Kidney (tissue), 14 donors: ENCODE data around the gene PKD1. TPM values are rescaled to one million over a fixed set of nuclear protein-coding genes. Genes with fewer than 3 reads are reported as not detected.

Experiments
- DNase-seq, 5 donors: peaks; one replicate each; pipeline ENCODE4 v3.0.0-alpha.2; 2013 to 2020
- FAIRE-seq: peaks from 2 replicates; lab custom pipeline; 2012; peaks lifted over from hg19 to GRCh38; lab: Jason Lieb, UNC
- H3K27ac ChIP-seq, 2 donors: one replicate each; pipeline ENCODE4 v1.7.0; 2013; ENCODE audit warnings: low read depth in 2 of 2, low read length in 2 of 2, inconsistent platforms in 1 of 2
- H3K27me3 ChIP-seq: one replicate; pipeline ENCODE4 v1.7.1; 2013; ENCODE audit warnings: low read length, inconsistent platforms; ENCODE audit not compliant: control insufficient read depth, insufficient read depth
- H3K36me3 ChIP-seq, 3 donors: one replicate each; pipeline versions ENCODE4 v1.7.0 to v1.7.1; 2013; ENCODE audit warnings: low read length in 3 of 3, control low read depth in 1 of 3, inconsistent platforms in 1 of 3; ENCODE audit not compliant: insufficient read depth in 3 of 3, control insufficient read depth in 2 of 3
- H3K4me1 ChIP-seq, 3 donors: one replicate each; pipeline versions ENCODE4 v1.7.0 to v1.7.1; 2013; ENCODE audit warnings: low read length in 3 of 3, inconsistent platforms in 1 of 3, low read depth in 1 of 3; ENCODE audit not compliant: control insufficient read depth in 2 of 3, insufficient read depth in 2 of 3
- H3K4me3 ChIP-seq, 3 donors: one replicate each; pipeline versions ENCODE4 v1.7.0 to v1.8.1; 2013; ENCODE audit warnings: low read length in 3 of 3, control low read depth in 1 of 3, inconsistent platforms in 1 of 3
- H3K9ac ChIP-seq, 3 donors: one replicate each; pipeline versions ENCODE4 v1.7.0 to v1.7.1; 2013; ENCODE audit warnings: low read length in 3 of 3, control low read depth in 1 of 3, inconsistent platforms in 1 of 3
- H3K9me3 ChIP-seq, 3 donors: one replicate each; pipeline versions ENCODE4 v1.7.0 to v1.7.1; 2013; ENCODE audit warnings: low read length in 3 of 3, control low read depth in 1 of 3, inconsistent platforms in 1 of 3; ENCODE audit not compliant: control insufficient read depth in 2 of 3, insufficient read depth in 1 of 3
- intact Hi-C: fragments of 100-400 bp; cut with DNase I; formaldehyde crosslinking; loops from one replicate; pipeline ENCODE4 v1.11.1; 2022
- polyA plus RNA-seq: library from polyadenylated mRNA; stranded (reverse); fragments of 350-450 nt; fragmentation: Illumina TruSeq; extraction: RNeasy Lipid Tissue Mini Kit (QIAGEN cat#74804); gene quantifications from one replicate; pipeline ENCODE4 v1.2.3, GENCODE V29; 2014; ENCODE audit warnings: low read depth, low replicate concordance; ENCODE audit not compliant: insufficient read depth
- total RNA-seq: library from RNA; stranded (reverse); fragmentation: NEBNext Ultra II Directional; extraction: Animal tissue kit (Norgen Biotek cat#: 25700); gene quantifications from one replicate; pipeline ENCODE4 v1.2.1, GENCODE V29; 2021
- TF ChIP-seq, protein P1 (sequence below): IDR thresholded peaks from 3 replicates; pipeline ENCODE4 v1.5.1; 2012; ENCODE audit warnings: mild to moderate bottlenecking, moderate library complexity, borderline replicate concordance; ENCODE audit not compliant: insufficient read depth; ENCODE audit errors: extremely low read depth
- donor health status: control.
- donor health status: control.
- donor health status: control.
- donor health status: control.
- donor health status: control.
- donor health status: DM: yes; HTN: yes; CAD: no.
- donor health status: Normal renal cell carcinoma (clear cell type).

Gene PKD1
- total and polyA plus RNA-seq, 2 donors from 2014 or later: 16.2 to 88.3 TPM

DNA sequence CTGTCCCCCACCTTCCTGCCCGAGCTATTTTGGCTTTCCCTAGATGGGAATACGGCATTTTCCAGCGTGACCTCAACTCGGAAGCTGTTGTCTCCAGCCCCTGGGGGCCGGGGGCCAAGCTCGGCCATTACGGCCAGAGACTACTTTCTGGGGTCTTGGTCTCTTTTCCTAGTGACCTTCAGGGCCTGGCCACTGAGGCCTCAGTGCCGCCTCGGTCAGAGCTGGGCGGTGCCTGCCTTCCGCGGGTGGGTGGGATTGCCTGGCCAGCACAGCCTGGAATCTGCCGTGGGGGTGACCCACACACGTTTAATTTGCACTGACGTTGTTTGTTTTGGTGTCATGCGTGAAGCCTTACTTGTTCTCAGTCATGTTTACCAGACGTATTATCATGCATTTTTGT is 58.7 kb downstream of the PKD1 start:
- DNase-seq (no peak), FAIRE-seq (no peak)
- H3K36me3 ChIP-seq: peaks cover 0 to 27% (median 3%) of the 10 kb centered on the region in 3 donors
- H3K9ac ChIP-seq: no peak overlapping the region
- H3K9me3 ChIP-seq: no peaks in the 10 kb centered on the region
- H3K27me3 ChIP-seq: no peaks in the 10 kb centered on the region
- H3K4me1 ChIP-seq: peaks cover 0 to 6% (median 0%) of the 10 kb centered on the region in 3 donors
- H3K27ac ChIP-seq: no peak overlapping the region
- TF ChIP-seq, protein P1, sequence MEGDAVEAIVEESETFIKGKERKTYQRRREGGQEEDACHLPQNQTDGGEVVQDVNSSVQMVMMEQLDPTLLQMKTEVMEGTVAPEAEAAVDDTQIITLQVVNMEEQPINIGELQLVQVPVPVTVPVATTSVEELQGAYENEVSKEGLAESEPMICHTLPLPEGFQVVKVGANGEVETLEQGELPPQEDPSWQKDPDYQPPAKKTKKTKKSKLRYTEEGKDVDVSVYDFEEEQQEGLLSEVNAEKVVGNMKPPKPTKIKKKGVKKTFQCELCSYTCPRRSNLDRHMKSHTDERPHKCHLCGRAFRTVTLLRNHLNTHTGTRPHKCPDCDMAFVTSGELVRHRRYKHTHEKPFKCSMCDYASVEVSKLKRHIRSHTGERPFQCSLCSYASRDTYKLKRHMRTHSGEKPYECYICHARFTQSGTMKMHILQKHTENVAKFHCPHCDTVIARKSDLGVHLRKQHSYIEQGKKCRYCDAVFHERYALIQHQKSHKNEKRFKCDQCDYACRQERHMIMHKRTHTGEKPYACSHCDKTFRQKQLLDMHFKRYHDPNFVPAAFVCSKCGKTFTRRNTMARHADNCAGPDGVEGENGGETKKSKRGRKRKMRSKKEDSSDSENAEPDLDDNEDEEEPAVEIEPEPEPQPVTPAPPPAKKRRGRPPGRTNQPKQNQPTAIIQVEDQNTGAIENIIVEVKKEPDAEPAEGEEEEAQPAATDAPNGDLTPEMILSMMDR: no peak
- no peak overlapping the region for H3K4me3 ChIP-seq
- intact Hi-C loops: no loop called here

DNA sequence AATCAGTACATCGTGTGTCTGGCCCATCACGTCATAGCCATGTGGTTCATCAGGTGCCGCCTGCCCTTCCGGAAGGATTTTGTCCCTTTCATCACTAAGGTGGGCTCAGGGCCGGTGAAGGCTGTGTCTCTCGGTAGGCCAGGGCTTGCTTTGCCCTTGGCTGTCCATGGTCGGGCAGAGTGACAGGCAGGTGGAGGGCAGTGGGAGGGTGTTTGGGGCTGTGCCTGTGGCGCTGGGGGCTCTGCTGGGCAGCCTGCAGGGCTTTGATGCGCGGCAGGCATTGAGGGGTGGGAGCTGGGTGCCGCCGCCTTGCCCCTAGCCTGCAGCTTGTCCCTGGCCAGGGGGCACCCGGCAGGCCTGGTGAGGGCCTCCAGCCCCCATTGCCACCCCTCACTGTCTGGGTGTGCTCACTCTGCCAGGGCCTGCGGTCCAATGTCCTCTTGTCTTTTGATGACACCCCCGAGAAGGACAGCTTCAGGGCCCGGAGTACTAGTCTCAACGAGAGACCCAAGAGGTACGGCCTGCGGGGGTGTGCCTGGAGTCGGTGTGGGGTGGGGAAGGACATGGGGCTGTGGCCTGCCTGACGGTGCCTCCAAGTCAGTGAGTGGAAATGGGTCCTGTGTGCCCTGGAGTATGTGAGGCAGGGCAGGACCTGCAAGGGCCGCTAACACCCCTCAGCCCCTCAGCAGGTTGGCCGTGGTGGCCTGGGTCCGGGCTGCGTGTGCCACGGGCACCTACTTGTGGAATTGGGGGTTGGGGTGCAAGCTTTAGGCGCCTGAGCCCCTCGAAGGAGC is 59.4 kb downstream of the PKD1 start:
- Histone ChIP-seq H3K36me3 (peaks cover 0 to 28% (median 5%) of the 10 kb centered on the region in 3 donors), H3K4me3 (no peak overlapping the region), H3K4me1 (no peaks in the 10 kb centered on the region), H3K27ac (no peak overlapping the region), H3K9me3 (no peaks in the 10 kb centered on the region), H3K27me3 (no peaks in the 10 kb centered on the region), H3K9ac (no peak overlapping the region)
- TF ChIP-seq, protein P1: no peak
- DNase-seq: no peak
- intact Hi-C loops: no loop called here
- FAIRE-seq: no peak

DNA sequence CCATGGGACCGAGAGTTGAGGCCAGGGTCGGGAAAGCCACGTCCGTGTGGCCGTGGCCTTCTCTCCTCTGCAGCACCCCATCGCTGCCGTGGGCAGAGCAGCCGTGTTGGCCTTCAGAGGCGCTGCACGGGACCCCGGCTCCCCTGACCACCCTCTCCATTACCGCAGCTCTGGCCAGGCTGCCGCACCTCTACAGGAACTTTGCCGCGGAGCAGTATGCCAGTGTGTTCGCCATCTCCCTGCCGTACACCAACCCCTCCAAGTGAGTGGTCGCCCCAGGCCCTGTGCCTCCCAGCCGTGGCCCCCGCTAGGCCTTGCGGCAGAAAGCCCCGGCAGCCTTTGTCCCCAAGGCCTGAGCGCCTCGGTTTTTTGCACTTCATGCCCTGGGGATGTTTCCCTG is 60.1 kb downstream of the PKD1 start:
- intact Hi-C loops: no loop called here
- no peak overlapping the region for H3K27ac ChIP-seq
- peaks cover 0 to 29% (median 5%) of the 10 kb centered on the region in 3 donors for H3K36me3 ChIP-seq
- no peaks in the 10 kb centered on the region for H3K9me3 ChIP-seq
- FAIRE-seq (no peak), DNase-seq (no peak)
- no peaks in the 10 kb centered on the region for H3K4me1 ChIP-seq
- H3K27me3 ChIP-seq: no peaks in the 10 kb centered on the region
- H3K9ac ChIP-seq: no peak overlapping the region
- no peak overlapping the region for H3K4me3 ChIP-seq
- TF ChIP-seq, protein P1: no peak
